PC-3 (cell line): ENCODE results near the gene OR1F1. TPM values are rescaled to one million over a fixed set of nuclear protein-coding genes. Genes with fewer than 3 reads are reported as not detected.
A peak's percentile ranks its signal among the peaks of the same experiment; 100 is the strongest.

Source experiments
- ATAC-seq: fragments of 200-7000 bp; cut with Tn5 transposase; 2 replicates; pipeline ENCODE4 v1.9.1; 2020; ENCODE audit warnings: mild to moderate bottlenecking, moderate library complexity
- BruUV-seq: library from RNA; stranded (reverse); fragments of 400-500 nt; replicated peaks from 2 replicates; lab custom pipeline; 2021; lab: Mats Ljungman, UMichigan
- CTCF ChIA-PET: fragments of 300-600 bp; sonication (Branson Sonifier 250); formaldehyde crosslinking; loops from one replicate; lab custom pipeline; 2022; ENCODE audit warnings: antibody characterized with exemption; lab: Charles Lee
- POLR2A ChIA-PET: fragments of 300-600 bp; sonication (Branson Sonifier 250); formaldehyde crosslinking; loops from one replicate; lab custom pipeline; 2022; ENCODE audit warnings: antibody characterized with exemption; ENCODE audit not compliant: unreplicated experiment; lab: Charles Lee
- DNase-seq: peaks from one replicate; pipeline ENCODE4 v3.0.0-alpha.2; 2015
- H2AFZ ChIP-seq: fragments of 300-600 bp; sonication (generic); 2 replicates; pipeline ENCODE4 v1.6.0; 2016; ENCODE audit warnings: antibody characterized with exemption, low read length
- H3F3A ChIP-seq: fragments of 300-600 bp; sonication (generic); one replicate; pipeline ENCODE4 v1.6.0; 2017; ENCODE audit warnings: antibody characterized with exemption, low read length, control low read depth, mild to moderate bottlenecking; ENCODE audit not compliant: unreplicated experiment
- H3K27ac ChIP-seq: fragments of 300-600 bp; sonication (generic); 2 replicates; pipeline ENCODE4 v1.5.1; 2016; ENCODE audit warnings: mild to moderate bottlenecking, low read length
- H3K27me3 ChIP-seq: fragments of 300-600 bp; sonication (generic); 2 replicates; pipeline ENCODE4 v1.6.1; 2016; ENCODE audit warnings: low read length, mixed read lengths
- H3K36me3 ChIP-seq: fragments of 300-600 bp; sonication (generic); 2 replicates; pipeline ENCODE4 v1.6.1; 2016; ENCODE audit warnings: low read depth, mixed run types, low read length, mixed read lengths
- H3K4me1 ChIP-seq: fragments of 300-600 bp; sonication (generic); 2 replicates; pipeline ENCODE4 v1.5.1; 2016; ENCODE audit warnings: low read length; ENCODE audit not compliant: insufficient read depth
- H3K4me2 ChIP-seq: fragments of 300-600 bp; sonication (generic); 2 replicates; pipeline ENCODE4 v1.6.0; 2016; ENCODE audit warnings: low read length
- H3K4me3 ChIP-seq: fragments of 300-600 bp; sonication (generic); 2 replicates; pipeline ENCODE4 v1.5.1; 2016; ENCODE audit warnings: mild to moderate bottlenecking, low read length, mixed read lengths
- H3K79me2 ChIP-seq: fragments of 300-600 bp; sonication (generic); 2 replicates; pipeline ENCODE4 v1.6.1; 2017; ENCODE audit warnings: low read length, mixed read lengths
- H3K9ac ChIP-seq: fragments of 300-600 bp; sonication (generic); 2 replicates; pipeline ENCODE4 v1.6.0; 2016; ENCODE audit warnings: mild to moderate bottlenecking, low read length
- H3K9me2 ChIP-seq: fragments of 300-600 bp; sonication (generic); replicated peaks from 2 replicates; pipeline ENCODE4 v1.6.1; 2016; ENCODE audit warnings: mixed run types, low read length, mixed read lengths
- H3K9me3 ChIP-seq: fragments of 300-600 bp; sonication (generic); 2 replicates; pipeline ENCODE4 v1.6.1; 2016; ENCODE audit warnings: low read length, mixed read lengths
- H4K20me1 ChIP-seq: fragments of 300-600 bp; sonication (generic); 2 replicates; pipeline ENCODE4 v1.6.1; 2016; ENCODE audit warnings: low read length, mixed read lengths
- EZH2 ChIP-seq: fragments of 300-600 bp; sonication (generic); IDR thresholded peaks from one replicate; pipeline ENCODE4 v1.6.1; 2017; ENCODE audit warnings: antibody characterized with exemption, mild to moderate bottlenecking, low read length; ENCODE audit not compliant: unreplicated experiment
- EZH2phosphoT487 ChIP-seq: fragments of 300-600 bp; sonication (generic); IDR thresholded peaks from 2 replicates; pipeline ENCODE4 v1.6.1; 2018; ENCODE audit warnings: mild to moderate bottlenecking, antibody characterized with exemption, low read length, borderline replicate concordance
- intact Hi-C: fragments of 100-400 bp; cut with micrococcal nuclease; formaldehyde crosslinking; loops from 2 replicates; pipeline ENCODE4 v1.9.0; 2023
- total RNA-seq: library from RNA; depleted of rRNA; stranded (reverse); fragments of >200 nt; gene quantifications from 2 replicates; pipeline ENCODE4 v1.2.3, GENCODE V29; 2014
- TF ChIP-seq, protein P1 (sequence below): fragments of 300-600 bp; sonication (generic); conservative IDR thresholded peaks from 2 replicates; pipeline ENCODE4 v1.5.1; 2017; ENCODE audit warnings: antibody characterized with exemption, low read depth, mild to moderate bottlenecking, low read length

OR1F1 gene
- total RNA-seq, 1 experiment from 2014 or later, result not detected

DNA sequence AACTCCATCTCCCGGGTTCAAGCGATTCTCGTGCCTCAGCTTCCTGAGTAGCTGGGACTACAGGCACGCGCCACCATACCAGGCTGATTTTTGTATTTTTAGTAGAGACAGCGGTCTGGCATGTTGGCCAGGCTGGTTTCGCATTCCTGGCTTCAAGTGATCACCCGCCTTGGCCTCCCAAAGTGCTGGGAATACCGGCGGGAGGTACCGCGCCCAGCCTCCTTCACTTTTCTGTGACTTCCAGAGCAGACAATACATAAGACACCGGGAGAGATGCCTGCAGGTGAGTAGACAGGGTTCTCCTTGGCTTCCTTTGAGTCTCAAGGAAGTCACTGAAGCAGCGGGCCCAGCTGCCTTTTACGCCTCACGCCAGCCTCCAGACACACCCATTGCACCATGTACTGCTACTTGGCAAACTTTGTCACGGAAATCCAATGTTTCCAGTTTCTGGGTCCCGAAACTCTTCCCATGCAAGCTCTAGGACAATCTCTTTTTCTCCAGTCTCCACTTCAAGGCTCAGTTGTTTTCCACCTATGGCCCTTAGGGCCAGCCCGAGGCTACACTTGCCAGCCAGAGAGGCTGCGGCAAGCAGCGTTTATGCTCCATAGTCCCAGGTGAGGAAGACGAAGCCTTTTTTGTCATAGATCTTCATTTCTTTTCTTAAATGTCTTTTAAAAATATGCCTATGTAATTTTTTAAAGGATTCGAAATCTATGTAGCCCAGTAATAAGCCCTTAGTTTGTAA, 886 bp upstream of the OR1F1 start:
- ChIA-PET CTCF (no interaction called here), POLR2A (no interaction called here)
- intact Hi-C loops, result no loop called here
- Histone ChIP-seq H3K4me3 (no peak overlapping the region), H3K27ac (no peak overlapping the region), H3K27me3 (no peaks in the 10 kb centered on the region), H3K36me3 (no peaks in the 10 kb centered on the region), H4K20me1 (no peaks in the 10 kb centered on the region), H3K4me1 (no peaks in the 10 kb centered on the region), H3K9me2 (no peaks in the 10 kb centered on the region), H2AFZ (no peak overlapping the region), H3K9me3 (no peaks in the 10 kb centered on the region), H3K9ac (no peak overlapping the region), H3K79me2 (no peaks in the 10 kb centered on the region), H3F3A (no peaks in the 10 kb centered on the region), H3K4me2 (no peak overlapping the region)
- TF ChIP-seq, protein P1, sequence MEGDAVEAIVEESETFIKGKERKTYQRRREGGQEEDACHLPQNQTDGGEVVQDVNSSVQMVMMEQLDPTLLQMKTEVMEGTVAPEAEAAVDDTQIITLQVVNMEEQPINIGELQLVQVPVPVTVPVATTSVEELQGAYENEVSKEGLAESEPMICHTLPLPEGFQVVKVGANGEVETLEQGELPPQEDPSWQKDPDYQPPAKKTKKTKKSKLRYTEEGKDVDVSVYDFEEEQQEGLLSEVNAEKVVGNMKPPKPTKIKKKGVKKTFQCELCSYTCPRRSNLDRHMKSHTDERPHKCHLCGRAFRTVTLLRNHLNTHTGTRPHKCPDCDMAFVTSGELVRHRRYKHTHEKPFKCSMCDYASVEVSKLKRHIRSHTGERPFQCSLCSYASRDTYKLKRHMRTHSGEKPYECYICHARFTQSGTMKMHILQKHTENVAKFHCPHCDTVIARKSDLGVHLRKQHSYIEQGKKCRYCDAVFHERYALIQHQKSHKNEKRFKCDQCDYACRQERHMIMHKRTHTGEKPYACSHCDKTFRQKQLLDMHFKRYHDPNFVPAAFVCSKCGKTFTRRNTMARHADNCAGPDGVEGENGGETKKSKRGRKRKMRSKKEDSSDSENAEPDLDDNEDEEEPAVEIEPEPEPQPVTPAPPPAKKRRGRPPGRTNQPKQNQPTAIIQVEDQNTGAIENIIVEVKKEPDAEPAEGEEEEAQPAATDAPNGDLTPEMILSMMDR, result no peak
- TF ChIP-seq EZH2 (no peak), EZH2phosphoT487 (no peak)
- no peak for DNase-seq
- BruUV-seq, result no TSS peak
- ATAC-seq, result no peak

- Histone ChIP-seq H3K9ac (no peak overlapping the region), H3F3A (no peaks in the 10 kb centered on the region), H3K79me2 (no peaks in the 10 kb centered on the region), H4K20me1 (no peaks in the 10 kb centered on the region), H3K27me3 (no peaks in the 10 kb centered on the region), H3K9me2 (no peaks in the 10 kb centered on the region), H3K4me1 (no peaks in the 10 kb centered on the region), H3K9me3 (no peaks in the 10 kb centered on the region), H3K4me3 (no peak overlapping the region), H3K4me2 (no peak overlapping the region), H2AFZ (no peak overlapping the region), H3K27ac (no peak overlapping the region), H3K36me3 (no peaks in the 10 kb centered on the region)
- BruUV-seq, result no TSS peak
- ATAC-seq (no peak), DNase-seq (no peak)
- POLR2A ChIA-PET, result no interaction called here
- intact Hi-C loops, result no loop called here
- TF ChIP-seq, protein P1, result no peak
- CTCF ChIA-PET, result no interaction called here
These were observed 596 bp downstream of the OR1F1 start for GRCh38 chr16:3188675-3188924.

- DNase-seq (peak; percentile 27), ATAC-seq (no peak; the same call in 1 of the 2 replicates)
- Histone ChIP-seq H3K4me3 (no peak overlapping the region), H3K9ac (no peak overlapping the region), H3K4me2 (no peak overlapping the region), H2AFZ (no peak overlapping the region), H3K9me3 (no peaks in the 10 kb centered on the region), H3K9me2 (no peaks in the 10 kb centered on the region), H3K79me2 (no peaks in the 10 kb centered on the region), H3F3A (no peaks in the 10 kb centered on the region), H3K27ac (no peak overlapping the region), H4K20me1 (no peaks in the 10 kb centered on the region), H3K36me3 (no peaks in the 10 kb centered on the region), H3K27me3 (no peaks in the 10 kb centered on the region), H3K4me1 (no peaks in the 10 kb centered on the region)
- intact Hi-C loops, result no loop called here
- ChIA-PET POLR2A (no interaction called here), CTCF (no interaction called here)
- no TSS peak for BruUV-seq
- TF ChIP-seq EZH2 (no peak), EZH2phosphoT487 (no peak)
- TF ChIP-seq, protein P1, result no peak
These were observed 1.2 kb downstream of the OR1F1 start for GRCh38 chr16:3188925-3189825.
